ENCODE measurements around the gene EEF1AKMT2. TPM values are rescaled to one million over a fixed set of nuclear protein-coding genes. Genes with fewer than 3 reads are reported as not detected.

Gene EEF1AKMT2
- total and polyA plus RNA-seq, 9 of the 15 experiments (the other 6 are each of a cell fraction or from before 2014, with no cell fraction given) = 9.3 to 34.3 (median 23.7) TPM

GRCh38 chr10:124756156-124756903 is 35.4 kb downstream of the EEF1AKMT2 start:
- FAIRE-seq = no peak
- POLR2A ChIA-PET = interaction anchor here (0.6 to 3.2 kb wide), 6 partner anchors 10 to 154 kb away, joined by 3 to 10 read pairs (median 4); no protein-coding TSS in a partner anchor

More at GRCh38 chr10:124756156-124756903, 35.4 kb downstream of the EEF1AKMT2 start:
- in situ Hi-C loops (cut with MboI) (no loop called here), intact Hi-C loops (cut with micrococcal nuclease) (no loop called here)
- no peaks in the 10 kb centered on the region for H3K9me3 ChIP-seq (replicated peaks; ENCODE audit: control insufficient read depth, insufficient read depth, low read depth, low read length)
- H4K20me1 ChIP-seq (replicated peaks; ENCODE audit: control insufficient read depth, insufficient read depth, low read length) = no peaks in the 10 kb centered on the region
- ATAC-seq = no peak
- BruUV-seq (replicated peaks) = no TSS peak
- peaks cover 70% of the 10 kb centered on the region for H3K36me3 ChIP-seq (ENCODE audit: control insufficient read depth, insufficient read depth, low read length)
- no peaks in the 10 kb centered on the region; the same call in 2 of the 3 replicates for H3K79me2 ChIP-seq (ENCODE audit: control insufficient read depth, insufficient read depth, low read length)
- CTCF ChIA-PET (ENCODE audit: low intra/inter-chr PET ratio) = no interaction called here
- no peaks in the 10 kb centered on the region for H3K27me3 ChIP-seq (ENCODE audit: control insufficient read depth in 2 of 2, insufficient read depth in 2 of 2, low read length in 2 of 2)
- H3K9ac ChIP-seq (ENCODE audit: insufficient read depth in 1 of 2, low read depth in 2 of 2, low read length in 2 of 2) = no peak overlapping the region
- no peak for TF ChIP-seq SIN3A (IDR thresholded peaks at IDR 0.05; ENCODE audit: borderline replicate concordance in 2 of 2, control insufficient read depth in 1 of 2, low read depth in 2 of 2, low read length in 2 of 2)
- no peak for TF ChIP-seq KAT2B (IDR thresholded peaks at IDR 0.05; ENCODE audit: low read depth, low read length)
- TF ChIP-seq CREBBP (IDR thresholded peaks at IDR 0.05; ENCODE audit: low read depth, low read length) = no peak
- no peak for TF ChIP-seq CBFA2T2 (conservative IDR thresholded peaks at IDR 0.05)
- TF ChIP-seq IRF9 (tag; IDR thresholded peaks at IDR 0.05) = no peak
- TF ChIP-seq ZNF592 (IDR thresholded peaks at IDR 0.05) = no peak
- no peak for TF ChIP-seq ELF4 (CRISPR knock-in tag; IDR thresholded peaks at IDR 0.05)
- no peak for TF ChIP-seq TAF7 (tag; IDR thresholded peaks at IDR 0.05)
- TF ChIP-seq RBM34 (IDR thresholded peaks at IDR 0.05; ENCODE audit: borderline replicate concordance, insufficient read depth, low read length) = no peak
- no peak for TF ChIP-seq RAD21 (CRISPR knock-in tag; conservative IDR thresholded peaks at IDR 0.05 in 1 of 2, IDR thresholded peaks at IDR 0.05 in 1 of 2)
- TF ChIP-seq RB1 (IDR thresholded peaks at IDR 0.05; ENCODE audit: low read depth) = no peak
- TF ChIP-seq CEBPZ (IDR thresholded peaks at IDR 0.05; ENCODE audit: borderline replicate concordance, low read depth, low read length) = no peak
- TF ChIP-seq PTRF (tag; IDR thresholded peaks at IDR 0.05) = no peak
- H3K9me1 ChIP-seq (ENCODE audit: control insufficient read depth, insufficient read depth, low read length) = no peaks in the 10 kb centered on the region
- DNase-seq (ENCODE audit: extremely low read depth in 1 of 4, low spot score in 3 of 4) = no peak
- H3K4me2 ChIP-seq (ENCODE audit: insufficient read depth, low read length) = no peak overlapping the region
- H3K4me3 ChIP-seq = no peak overlapping the region
- 99% methylated on average over 5 of the region's 5 CpGs for WGBS (ENCODE audit: insufficient coverage, low coverage, missing lambda C conversion rate)
- H3K27ac ChIP-seq (ENCODE audit: extremely low read depth, low read depth, low read length) = no peak overlapping the region
- H2AFZ ChIP-seq (ENCODE audit: low read depth, low read length) = no peak overlapping the region
- H3K4me1 ChIP-seq (replicated peaks in 1 of 2; ENCODE audit: control insufficient read depth in 2 of 2, insufficient read depth in 2 of 2, low read length in 2 of 2) = no peaks in the 10 kb centered on the region
